ENCODE data around the gene CLDN3. TPM values are rescaled to one million over a fixed set of nuclear protein-coding genes. Genes with fewer than 3 reads are reported as not detected.

CLDN3 gene
- total and polyA plus RNA-seq, 9 of the 15 experiments (the other 6 are each of a cell fraction or from before 2014, with no cell fraction given), result 0.29 TPM; not detected in 8

DNA sequence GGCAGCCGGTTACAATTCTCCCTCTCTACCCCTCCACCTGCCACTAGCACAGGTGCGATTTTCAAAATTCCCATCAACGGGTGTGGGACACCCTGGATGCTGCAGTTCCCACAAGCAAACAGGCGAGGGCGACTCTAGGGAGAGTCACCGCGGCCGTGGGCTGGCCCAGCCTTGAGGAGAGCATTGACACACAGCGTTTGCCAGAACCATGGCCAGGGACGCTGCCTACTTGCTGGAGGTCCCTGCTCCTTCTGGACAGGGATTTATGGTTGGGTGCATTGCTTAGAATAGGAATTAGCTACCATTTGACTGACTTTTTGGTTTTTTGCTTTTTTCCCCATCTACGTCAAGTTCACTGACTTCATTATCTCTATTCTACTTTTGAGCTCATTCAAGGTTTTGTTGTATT lies 41.7 kb upstream of the CLDN3 start (continued):
- no peak for TF ChIP-seq ZBTB8A (IDR thresholded peaks at IDR 0.05; ENCODE audit: partially characterized antibody)
- no peak for TF ChIP-seq FOXJ2 (tag; IDR thresholded peaks at IDR 0.05)
- TF ChIP-seq FOSL1 (tag; conservative IDR thresholded peaks at IDR 0.05), result no peak
- TF ChIP-seq MAFK (IDR thresholded peaks at IDR 0.05; ENCODE audit: low read length), result no peak
- TF ChIP-seq FOXO4 (CRISPR knock-in tag; IDR thresholded peaks at IDR 0.05), result no peak
- no peak for TF ChIP-seq ELF2 (CRISPR knock-in tag; IDR thresholded peaks at IDR 0.05)
- TF ChIP-seq, protein P1, sequence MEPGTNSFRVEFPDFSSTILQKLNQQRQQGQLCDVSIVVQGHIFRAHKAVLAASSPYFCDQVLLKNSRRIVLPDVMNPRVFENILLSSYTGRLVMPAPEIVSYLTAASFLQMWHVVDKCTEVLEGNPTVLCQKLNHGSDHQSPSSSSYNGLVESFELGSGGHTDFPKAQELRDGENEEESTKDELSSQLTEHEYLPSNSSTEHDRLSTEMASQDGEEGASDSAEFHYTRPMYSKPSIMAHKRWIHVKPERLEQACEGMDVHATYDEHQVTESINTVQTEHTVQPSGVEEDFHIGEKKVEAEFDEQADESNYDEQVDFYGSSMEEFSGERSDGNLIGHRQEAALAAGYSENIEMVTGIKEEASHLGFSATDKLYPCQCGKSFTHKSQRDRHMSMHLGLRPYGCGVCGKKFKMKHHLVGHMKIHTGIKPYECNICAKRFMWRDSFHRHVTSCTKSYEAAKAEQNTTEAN (CRISPR knock-in tag; IDR thresholded peaks at IDR 0.05), result no peak
- TF ChIP-seq LCOR (CRISPR knock-in tag; IDR thresholded peaks at IDR 0.05), result peak; percentile 66; the same call in 1 of the 2 replicates
- TF ChIP-seq GTF2A2 (tag; IDR thresholded peaks at IDR 0.05), result no peak
- TF ChIP-seq ZNF586 (CRISPR knock-in tag; conservative IDR thresholded peaks at IDR 0.05), result no peak
- no peak for TF ChIP-seq CBX2 (IDR thresholded peaks at IDR 0.05; ENCODE audit: insufficient read depth, low read length, poor library complexity, severe bottlenecking)
- no peak for TF ChIP-seq ETS2 (tag; IDR thresholded peaks at IDR 0.05; ENCODE audit: borderline replicate concordance, poor library complexity, severe bottlenecking)
- TF ChIP-seq HCFC1 (IDR thresholded peaks at IDR 0.05; ENCODE audit: low read depth, low read length), result no peak; the same call in 1 of the 2 replicates
- no peak for TF ChIP-seq NFRKB (IDR thresholded peaks at IDR 0.05; ENCODE audit: low read depth)
- no peak for TF ChIP-seq RBBP5 (IDR thresholded peaks at IDR 0.05; ENCODE audit: borderline replicate concordance, insufficient read depth, low read length, poor library complexity, severe bottlenecking)
- TF ChIP-seq, protein P2, sequence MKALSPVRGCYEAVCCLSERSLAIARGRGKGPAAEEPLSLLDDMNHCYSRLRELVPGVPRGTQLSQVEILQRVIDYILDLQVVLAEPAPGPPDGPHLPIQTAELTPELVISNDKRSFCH (CRISPR knock-in tag; IDR thresholded peaks at IDR 0.05), result no peak
- TF ChIP-seq, protein P2 (tag; IDR thresholded peaks at IDR 0.05), result no peak
- no peak for TF ChIP-seq GTF2E2 (tag; IDR thresholded peaks at IDR 0.05)
- no peak for TF ChIP-seq SNRNP70 (optimal IDR thresholded peaks at IDR 0.05; ENCODE audit: low read depth, low read length)
- peak; percentile 79; the same call in 1 of the 2 replicates for TF ChIP-seq FOXM1 (IDR thresholded peaks at IDR 0.05; ENCODE audit: low read depth)
- TF ChIP-seq FOXM1 (CRISPR knock-in tag; IDR thresholded peaks at IDR 0.05; ENCODE audit: low read depth), result no peak
- TF ChIP-seq RCOR1 (IDR thresholded peaks at IDR 0.05; ENCODE audit: borderline replicate concordance in 1 of 2, low read depth in 2 of 2, low read length in 2 of 2), result peak in 1 of 2 experiments; percentile 47; a peak in 1 of 4 replicates
- TF ChIP-seq JUN (IDR thresholded peaks at IDR 0.05; ENCODE audit: borderline replicate concordance, low read depth, low read length), result peak; percentile 41; the same call in 1 of the 2 replicates
- 0 out of 2 replicates have a peak, but pooled peaks have one; percentile 19 for TF ChIP-seq JUN (CRISPR knock-in tag; IDR thresholded peaks at IDR 0.05; ENCODE audit: borderline replicate concordance)
- TF ChIP-seq SAFB (IDR thresholded peaks at IDR 0.05; ENCODE audit: borderline replicate concordance, low read depth, low read length), result no peak
- 0 out of 4 replicates have a peak, but pooled peaks of 1 of the 2 experiments have one; percentile 37 for TF ChIP-seq ARNT (IDR thresholded peaks at IDR 0.05)
